Activated naive CD8-positive, alpha-beta T cell treated with anti-CD3 and anti-CD28 coated beads for 36 hours (primary cell): Measurements from ENCODE around the gene RGS2. TPM values are rescaled to one million over a fixed set of nuclear protein-coding genes. Genes with fewer than 3 reads are reported as not detected.

ENCODE experiments used
- DNase-seq: peaks from one replicate; pipeline ENCODE4 v3.0.0; 2021
- H3K27ac Mint-ChIP-seq: one replicate; pipeline ENCODE4 v1.8.0; 2022; ENCODE audit warnings: mild to moderate bottlenecking, moderate library complexity, mixed read lengths
- H3K27me3 Mint-ChIP-seq: one replicate; pipeline ENCODE4 v1.8.0; 2022; ENCODE audit warnings: mild to moderate bottlenecking, mixed read lengths
- H3K36me3 Mint-ChIP-seq: one replicate; pipeline ENCODE4 v1.8.0; 2021; ENCODE audit warnings: mild to moderate bottlenecking, mixed read lengths
- H3K4me1 Mint-ChIP-seq: one replicate; pipeline ENCODE4 v1.8.0; 2021; ENCODE audit warnings: mixed read lengths
- H3K4me3 Mint-ChIP-seq: one replicate; pipeline ENCODE4 v1.8.0; 2022; ENCODE audit warnings: mild to moderate bottlenecking, moderate library complexity, mixed read lengths
- H3K9me3 Mint-ChIP-seq: one replicate; pipeline ENCODE4 v1.8.0; 2022; ENCODE audit warnings: mixed read lengths
- total RNA-seq, 2 experiments: library from RNA; stranded (reverse); gene quantifications; one replicate each; pipeline ENCODE4 v1.2.3, GENCODE V29; 2021

The RGS2 gene
- total RNA-seq, 2 experiments from 2014 or later: 5.1 to 6.1 TPM

DNA sequence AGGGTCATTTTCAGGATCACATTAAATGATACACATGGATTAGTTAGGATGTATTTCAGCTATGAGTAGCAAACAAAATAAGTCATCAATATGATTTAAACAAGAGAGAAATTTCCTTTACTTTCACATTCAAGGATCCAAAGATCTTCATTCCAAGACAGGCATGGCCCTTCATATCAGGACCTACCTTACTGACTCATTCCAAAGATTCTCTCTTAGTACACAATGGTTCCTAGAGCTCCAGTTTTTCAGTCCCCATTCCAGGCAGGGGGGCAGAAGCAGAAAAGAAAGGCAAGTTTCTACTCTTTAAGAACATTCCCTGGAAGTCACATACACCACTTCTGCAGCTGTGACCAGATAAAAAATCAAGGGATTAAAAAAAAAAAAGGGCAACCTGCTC is 23.7 kb downstream of the RGS2 start:
- H3K27ac Mint-ChIP-seq: no peak overlapping the region
- H3K27me3 Mint-ChIP-seq: no peaks in the 10 kb centered on the region
- no peaks in the 10 kb centered on the region for H3K9me3 Mint-ChIP-seq
- no peak overlapping the region for H3K4me3 Mint-ChIP-seq
- no peaks in the 10 kb centered on the region for H3K4me1 Mint-ChIP-seq
- no peaks in the 10 kb centered on the region for H3K36me3 Mint-ChIP-seq
- no peak for DNase-seq

- no peaks in the 10 kb centered on the region for H3K27me3 Mint-ChIP-seq
These were observed 26.3 kb downstream of the RGS2 start for GRCh38 chr1:192835116-192835515.

DNA sequence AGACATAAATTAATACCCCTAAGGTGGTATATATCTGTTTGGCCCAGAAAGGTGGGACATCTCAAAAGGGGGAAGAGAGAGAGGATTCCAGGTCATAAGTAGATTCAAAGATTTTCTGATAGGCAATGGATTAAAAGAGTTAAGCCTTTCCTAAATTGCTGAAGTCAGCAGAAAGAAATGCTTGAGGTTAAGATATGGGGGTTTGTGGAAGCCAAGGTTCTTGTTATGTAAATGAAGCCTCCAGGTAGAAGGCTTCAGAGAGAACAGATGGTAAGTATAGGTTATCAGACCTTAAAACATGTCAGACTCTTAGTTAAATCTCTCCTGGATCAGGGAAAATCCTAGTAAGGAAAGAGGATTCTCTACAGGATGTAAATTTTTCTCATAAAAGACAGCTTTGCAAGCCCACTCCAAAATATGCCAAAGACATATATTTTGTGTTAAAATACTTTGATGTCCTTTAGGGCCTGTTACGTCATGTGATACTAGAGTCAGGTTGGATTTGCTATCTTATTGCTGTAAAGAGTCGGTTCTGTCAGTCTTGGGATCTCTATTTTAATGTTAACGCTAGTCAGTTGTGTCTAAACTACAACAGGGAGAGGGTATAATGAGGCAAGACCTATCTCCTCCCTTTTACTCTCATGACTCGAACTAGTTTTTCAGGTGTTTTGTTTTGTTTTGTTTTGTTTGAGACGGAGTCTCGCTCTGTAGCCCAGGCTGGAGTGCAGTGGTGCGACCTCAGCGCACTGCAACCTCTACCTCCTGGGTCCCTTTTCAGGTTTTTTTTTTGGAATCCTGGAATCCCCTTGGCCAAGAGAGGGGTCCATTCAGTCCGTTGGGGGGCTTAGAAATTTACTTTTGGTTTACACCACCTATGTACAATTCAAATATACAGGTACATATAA is 30.6 kb downstream of the RGS2 start:
- H3K4me3 Mint-ChIP-seq: no peak overlapping the region
- no peak for DNase-seq
- no peaks in the 10 kb centered on the region for H3K36me3 Mint-ChIP-seq
- no peaks in the 10 kb centered on the region for H3K4me1 Mint-ChIP-seq
- no peaks in the 10 kb centered on the region for H3K9me3 Mint-ChIP-seq
- peaks cover 4% of the 10 kb centered on the region for H3K27me3 Mint-ChIP-seq
- H3K27ac Mint-ChIP-seq: no peak overlapping the region

More at GRCh38 chr1:192835116-192835515, 26.3 kb downstream of the RGS2 start:
- H3K4me3 Mint-ChIP-seq: no peak overlapping the region
- DNase-seq: no peak
- no peak overlapping the region for H3K27ac Mint-ChIP-seq
- no peaks in the 10 kb centered on the region for H3K9me3 Mint-ChIP-seq
- no peaks in the 10 kb centered on the region for H3K4me1 Mint-ChIP-seq
- no peaks in the 10 kb centered on the region for H3K36me3 Mint-ChIP-seq

GRCh38 chr1:192844360-192844759 is 35.5 kb downstream of the RGS2 start:
- H3K4me1 Mint-ChIP-seq: no peaks in the 10 kb centered on the region
- no peak for DNase-seq
- H3K27ac Mint-ChIP-seq: no peak overlapping the region
- H3K27me3 Mint-ChIP-seq: peaks cover 9% of the 10 kb centered on the region
- H3K4me3 Mint-ChIP-seq: no peak overlapping the region
- no peaks in the 10 kb centered on the region for H3K9me3 Mint-ChIP-seq
- H3K36me3 Mint-ChIP-seq: no peaks in the 10 kb centered on the region

DNA sequence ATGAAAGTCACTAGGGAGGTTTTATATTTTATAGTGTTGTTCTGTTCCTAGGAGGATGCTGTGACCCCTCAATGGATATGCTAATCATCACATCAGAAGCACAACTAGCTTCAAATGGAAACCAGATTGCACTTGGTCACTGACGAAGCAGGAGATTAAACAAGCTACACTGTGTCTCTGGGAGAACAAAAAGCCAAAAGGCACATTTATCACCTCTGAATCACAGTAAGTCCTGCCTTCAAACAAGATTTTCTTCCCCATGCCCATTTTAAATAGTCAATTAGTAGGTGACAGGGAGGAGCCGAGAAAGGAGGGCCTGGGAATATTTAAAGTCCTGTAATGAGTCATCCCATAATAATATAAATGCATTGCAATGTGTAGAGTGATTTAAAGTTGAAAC is 38.1 kb downstream of the RGS2 start:
- peaks cover 14% of the 10 kb centered on the region for H3K27me3 Mint-ChIP-seq
- H3K27ac Mint-ChIP-seq: no peak overlapping the region
- no peak overlapping the region for H3K4me3 Mint-ChIP-seq

DNA sequence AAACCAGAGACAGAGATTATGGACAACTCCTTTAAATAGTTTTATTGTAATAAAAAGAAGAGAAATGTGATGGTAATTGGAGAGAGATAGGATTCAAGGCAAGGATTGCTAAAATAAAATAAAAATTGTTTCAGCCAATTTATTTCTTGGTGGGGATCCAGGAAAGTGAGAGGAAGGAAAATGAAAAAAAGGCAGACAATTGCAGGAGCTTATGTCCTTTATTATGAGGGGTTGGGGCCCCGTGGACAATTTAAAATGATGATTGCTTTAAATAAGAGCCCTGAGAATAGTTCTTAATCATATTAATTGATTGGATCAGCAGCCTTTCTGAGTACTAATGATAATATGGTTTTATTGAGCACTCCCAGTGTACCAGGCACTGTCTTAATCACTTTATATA is 40.2 kb downstream of the RGS2 start:
- Mint-ChIP-seq H3K27ac (no peak overlapping the region), H3K4me3 (no peak overlapping the region), H3K36me3 (no peaks in the 10 kb centered on the region), H3K9me3 (no peaks in the 10 kb centered on the region), H3K27me3 (peaks cover 9% of the 10 kb centered on the region), H3K4me1 (no peaks in the 10 kb centered on the region)
- DNase-seq: no peak

More for the DNA sequence above, 38.1 kb downstream of the RGS2 start:
- H3K9me3 Mint-ChIP-seq: no peaks in the 10 kb centered on the region
- no peaks in the 10 kb centered on the region for H3K4me1 Mint-ChIP-seq
- no peaks in the 10 kb centered on the region for H3K36me3 Mint-ChIP-seq
- no peak for DNase-seq

DNA sequence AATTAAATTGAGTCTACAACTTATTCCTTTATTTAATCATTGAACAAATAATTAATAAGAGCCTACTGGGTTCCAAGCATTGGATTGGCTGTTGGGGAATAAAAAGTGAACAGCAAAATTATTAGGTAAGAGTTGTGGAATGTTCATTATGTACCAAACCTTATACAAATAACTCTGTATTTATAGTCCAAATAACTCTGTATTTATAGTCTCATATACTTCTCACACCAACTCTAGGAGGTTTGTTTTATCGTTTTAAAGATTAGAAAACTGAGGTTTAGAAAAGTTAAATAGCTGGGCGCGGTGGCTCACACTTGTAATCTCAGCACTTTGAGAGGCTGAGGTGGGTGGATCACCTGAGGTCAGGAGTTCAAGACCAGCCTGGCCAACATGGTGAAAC is 40.6 kb downstream of the RGS2 start:
- no peak overlapping the region for H3K4me3 Mint-ChIP-seq
- DNase-seq: no peak
- no peak overlapping the region for H3K27ac Mint-ChIP-seq
- H3K36me3 Mint-ChIP-seq: no peaks in the 10 kb centered on the region
- H3K27me3 Mint-ChIP-seq: peaks cover 9% of the 10 kb centered on the region
- H3K4me1 Mint-ChIP-seq: no peaks in the 10 kb centered on the region
- H3K9me3 Mint-ChIP-seq: no peaks in the 10 kb centered on the region

- DNase-seq: no peak
- Mint-ChIP-seq H3K4me1 (no peaks in the 10 kb centered on the region), H3K27me3 (peaks cover 5% of the 10 kb centered on the region), H3K4me3 (no peak overlapping the region), H3K36me3 (no peaks in the 10 kb centered on the region), H3K27ac (no peak overlapping the region), H3K9me3 (no peaks in the 10 kb centered on the region)
These were observed 43.4 kb downstream of the RGS2 start for GRCh38 chr1:192852001-192852947.

DNA sequence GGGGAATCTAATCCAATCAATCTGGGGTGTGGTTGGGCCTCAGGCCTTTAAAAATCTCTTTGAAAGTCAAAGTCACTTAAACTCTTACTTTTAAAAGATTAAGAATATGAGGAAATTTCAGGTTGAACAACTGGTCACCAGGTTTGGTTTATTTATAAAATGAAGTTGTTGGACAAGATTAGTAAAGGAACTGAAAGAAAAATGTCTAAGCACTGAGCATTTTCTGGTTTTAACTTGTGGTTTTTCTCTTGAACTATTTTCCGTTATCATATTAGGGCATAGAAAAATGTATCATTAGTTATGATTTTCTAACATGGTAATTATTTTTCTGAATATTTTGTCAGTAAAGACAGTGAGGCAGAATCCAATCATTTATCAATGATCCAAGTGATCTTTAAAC is 49.6 kb downstream of the RGS2 start:
- Mint-ChIP-seq H3K9me3 (no peaks in the 10 kb centered on the region), H3K36me3 (no peaks in the 10 kb centered on the region), H3K4me1 (no peaks in the 10 kb centered on the region), H3K27ac (no peak overlapping the region), H3K27me3 (no peaks in the 10 kb centered on the region), H3K4me3 (no peak overlapping the region)
- DNase-seq: no peak

DNA sequence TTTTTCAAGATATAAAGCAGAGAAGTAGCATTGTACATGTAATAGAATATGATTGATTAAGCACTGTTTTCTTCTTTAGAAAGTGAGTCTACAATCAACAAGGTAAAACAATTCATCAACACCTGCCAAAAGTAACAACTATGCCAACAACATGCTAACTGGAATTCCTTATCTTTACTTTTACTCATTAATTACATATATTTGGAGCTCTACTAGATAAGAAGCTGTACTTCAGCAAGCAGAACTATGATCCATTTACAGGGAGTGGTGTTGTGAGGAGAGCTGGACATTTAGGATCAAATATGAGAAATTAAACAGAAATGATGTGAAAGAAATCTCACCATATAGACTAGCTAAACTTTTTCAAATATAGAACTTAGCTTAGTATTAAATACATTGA is 51.0 kb downstream of the RGS2 start:
- no peaks in the 10 kb centered on the region for H3K4me1 Mint-ChIP-seq
- no peaks in the 10 kb centered on the region for H3K36me3 Mint-ChIP-seq
- H3K27ac Mint-ChIP-seq: no peak overlapping the region
- no peak overlapping the region for H3K4me3 Mint-ChIP-seq
- no peak for DNase-seq
- H3K27me3 Mint-ChIP-seq: no peaks in the 10 kb centered on the region
- no peaks in the 10 kb centered on the region for H3K9me3 Mint-ChIP-seq

GRCh38 chr1:192860478-192861185 is 51.8 kb downstream of the RGS2 start:
- Mint-ChIP-seq H3K36me3 (no peaks in the 10 kb centered on the region), H3K27ac (no peak overlapping the region)
- no peak for DNase-seq

DNA sequence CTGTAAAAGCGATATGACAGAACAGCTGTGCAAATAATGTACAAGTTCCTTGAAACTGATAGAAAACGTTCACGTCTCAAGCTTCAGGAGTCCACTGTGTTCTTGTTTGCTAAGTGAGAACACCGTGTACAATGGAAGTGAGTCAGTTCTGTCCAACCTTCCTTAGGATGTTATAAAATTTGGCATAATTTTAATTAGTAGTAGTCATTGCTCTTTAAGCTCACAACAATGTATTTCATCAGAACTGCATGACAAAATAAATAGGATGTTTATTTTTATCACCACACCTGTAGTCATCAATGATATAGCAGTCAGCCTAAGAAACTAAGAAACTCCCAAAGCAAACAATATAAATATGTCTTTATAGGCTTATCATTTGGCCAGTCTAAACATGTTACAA is 53.0 kb downstream of the RGS2 start:
- no peak for DNase-seq
- no peaks in the 10 kb centered on the region for H3K36me3 Mint-ChIP-seq
- no peaks in the 10 kb centered on the region for H3K27me3 Mint-ChIP-seq
- H3K4me3 Mint-ChIP-seq: no peak overlapping the region
- H3K4me1 Mint-ChIP-seq: no peaks in the 10 kb centered on the region
- no peak overlapping the region for H3K27ac Mint-ChIP-seq
- H3K9me3 Mint-ChIP-seq: no peaks in the 10 kb centered on the region

More at GRCh38 chr1:192860478-192861185, 51.8 kb downstream of the RGS2 start:
- Mint-ChIP-seq H3K27me3 (no peaks in the 10 kb centered on the region), H3K4me3 (no peak overlapping the region), H3K4me1 (no peaks in the 10 kb centered on the region), H3K9me3 (no peaks in the 10 kb centered on the region)
